Fibroblast of peridontal ligament (primary cell): ENCODE data around the gene ITPR2.
"Not testable (repeated sequence)": the region's sequence is repeated elsewhere in the genome, so short reads cannot be mapped to it uniquely, and the experiment has no call there.

Source experiments
- DNase-seq: peaks from one replicate; pipeline ENCODE4 v3.0.0-alpha.2; 2010; ENCODE audit errors: extremely low read depth

The ITPR2 gene

DNA sequence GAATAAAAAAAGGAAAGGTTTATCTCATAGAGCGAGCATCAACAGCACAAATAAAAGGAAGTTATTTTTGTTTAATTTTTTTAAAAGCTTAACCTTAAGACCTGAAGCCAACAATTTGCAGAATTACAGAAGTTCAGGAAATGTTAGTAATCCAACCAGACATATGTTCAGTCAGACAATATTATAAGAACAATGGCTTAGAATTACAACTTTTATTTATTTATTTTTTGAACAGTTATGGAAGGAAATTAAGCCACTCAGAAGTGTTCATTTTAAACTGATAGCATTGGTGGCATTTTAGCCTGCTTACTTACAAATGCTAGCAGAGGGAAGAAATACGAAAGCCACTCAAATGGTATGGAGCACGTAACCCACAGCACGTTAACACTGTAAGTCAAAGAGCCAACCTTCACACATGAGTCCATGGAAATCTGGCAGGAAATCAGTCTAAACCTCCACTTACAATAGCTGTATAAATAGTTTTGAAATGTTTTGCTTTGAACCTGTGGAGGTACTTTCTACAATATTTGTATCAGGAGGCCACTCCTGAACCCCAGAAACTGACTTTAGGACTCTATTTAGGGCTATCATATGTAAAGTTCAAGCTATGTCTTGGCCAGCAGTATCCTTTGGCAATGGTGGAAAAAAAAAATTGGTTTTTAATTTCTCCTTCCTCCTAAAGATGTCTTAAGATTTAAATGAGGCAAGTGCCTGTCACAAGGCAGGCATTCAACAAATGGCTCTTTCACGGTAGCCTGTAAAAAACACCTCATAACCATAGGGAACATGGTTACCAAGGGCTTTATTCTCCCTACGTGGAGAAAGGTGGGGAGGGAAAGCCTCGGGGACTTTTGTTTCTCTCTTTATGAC lies 102.3 kb downstream of the ITPR2 start:
- no peak for DNase-seq

- not testable (repeated sequence) for DNase-seq
Measured at GRCh38 chr12:26729137-26729671, 103.8 kb downstream of the ITPR2 start.

DNA sequence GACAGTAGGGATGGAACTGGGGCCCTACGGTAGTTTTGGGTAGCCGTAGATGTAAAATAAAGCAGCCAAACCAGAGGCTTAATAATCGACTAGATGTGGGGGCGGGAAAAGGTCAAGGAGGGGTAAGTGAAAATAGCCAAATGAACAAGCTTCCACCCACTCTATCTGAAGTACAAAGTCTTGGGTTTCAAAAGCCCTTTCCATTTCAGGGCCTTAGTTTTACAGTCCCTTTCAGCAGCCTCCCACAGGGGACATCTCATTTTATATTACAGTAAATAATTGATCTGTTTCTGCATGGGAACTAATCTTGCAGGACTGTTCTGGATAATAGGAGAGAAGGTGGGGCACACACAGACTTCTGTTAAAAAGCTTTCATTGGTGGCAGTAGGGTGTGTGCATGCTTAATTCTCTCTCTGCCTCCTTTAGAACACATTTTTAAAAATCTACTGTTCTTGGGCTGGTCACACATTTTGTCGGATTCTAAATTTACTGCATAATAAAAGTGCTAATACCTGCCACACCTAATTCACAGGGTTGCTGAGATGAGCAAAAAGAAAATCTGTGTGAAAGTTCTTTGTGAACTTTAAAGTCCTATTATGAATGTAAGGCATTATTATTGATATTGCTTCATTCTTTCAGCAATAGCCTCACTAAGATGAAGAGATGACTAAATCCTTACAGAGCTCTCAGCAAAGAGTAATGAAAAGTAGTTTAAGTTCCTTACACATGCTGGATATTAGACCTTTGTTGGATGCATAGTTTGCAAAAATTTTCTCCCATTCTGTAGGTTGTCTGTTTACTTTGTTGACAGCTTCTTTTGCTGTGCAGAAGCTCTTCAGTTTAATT lies 104.6 kb downstream of the ITPR2 start:
- no peak for DNase-seq

- no peak for DNase-seq
Measured at GRCh38 chr12:26727482-26728204, 105.4 kb downstream of the ITPR2 start.

GRCh38 chr12:26726956-26727355 lies 106.0 kb downstream of the ITPR2 start:
- DNase-seq: no peak

DNA sequence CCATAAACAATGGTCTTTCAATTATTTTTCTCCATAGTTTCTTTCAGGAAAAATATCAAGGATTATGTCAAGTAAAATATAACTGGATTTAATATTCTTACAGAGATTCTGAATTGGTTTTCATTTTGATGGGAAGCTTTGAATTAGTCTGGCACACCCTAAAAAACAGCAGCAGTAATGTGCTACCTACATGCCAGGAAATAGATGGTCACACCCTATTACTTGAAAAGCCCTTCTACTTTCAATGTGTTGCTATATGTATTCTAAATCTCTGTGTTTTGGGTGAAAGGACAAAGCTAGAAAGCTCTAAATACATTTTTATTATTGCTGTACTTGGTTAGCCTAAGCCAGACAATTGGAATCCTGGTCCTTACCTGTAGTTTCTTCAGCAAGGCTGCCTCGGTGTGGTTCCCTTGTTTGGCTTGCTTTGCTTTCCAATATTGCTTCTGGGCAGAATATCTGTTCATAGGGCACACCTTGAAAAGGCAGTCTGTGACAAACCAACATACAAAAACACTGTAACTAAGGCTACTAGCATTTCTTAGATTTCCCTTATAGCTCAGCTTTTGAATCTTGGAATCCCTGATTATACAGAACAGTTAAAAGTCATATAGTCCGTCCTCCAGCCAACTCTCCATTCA lies 107.6 kb downstream of the ITPR2 start:
- DNase-seq: no peak

DNA sequence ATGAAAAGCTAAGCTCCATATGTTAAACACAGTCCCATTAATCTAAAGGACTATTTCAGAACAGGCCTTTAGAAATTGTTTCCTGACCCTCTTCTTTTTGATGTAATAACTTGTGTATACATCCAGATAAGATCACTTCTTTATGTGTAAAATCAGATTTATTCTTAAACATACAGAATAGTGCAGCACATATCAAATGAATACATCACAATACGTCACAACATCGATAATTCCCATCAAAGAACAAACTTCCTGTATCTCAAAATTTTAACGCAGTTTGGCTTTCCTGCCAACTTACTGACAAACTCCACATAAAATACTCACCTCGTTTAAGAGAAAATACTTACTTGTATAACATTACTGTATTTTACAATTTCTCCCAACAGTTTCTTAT lies 108.7 kb downstream of the ITPR2 start:
- DNase-seq: no peak

- DNase-seq: peak; percentile 12
Measured at GRCh38 chr12:26723379-26724308, 109.3 kb downstream of the ITPR2 start.

DNA sequence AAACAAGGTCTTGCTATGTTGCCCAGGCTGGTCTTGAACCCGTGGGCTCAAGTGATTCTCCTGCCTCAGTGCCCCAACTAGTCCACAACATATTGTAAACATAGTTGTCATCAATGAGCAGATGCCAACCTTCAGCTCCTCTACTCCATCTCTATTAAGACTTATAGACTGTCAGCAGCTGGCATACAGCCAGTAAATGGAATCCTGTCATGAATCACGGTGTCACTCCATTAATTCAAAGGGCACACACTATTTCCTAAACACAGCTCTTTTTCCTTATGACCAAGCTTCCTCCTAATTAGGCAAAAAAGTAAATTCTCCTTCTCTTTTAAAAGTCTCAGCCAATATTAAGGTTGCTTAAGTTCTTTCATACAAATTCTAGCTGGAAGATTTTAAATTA lies 111.2 kb downstream of the ITPR2 start:
- DNase-seq: no peak

DNA sequence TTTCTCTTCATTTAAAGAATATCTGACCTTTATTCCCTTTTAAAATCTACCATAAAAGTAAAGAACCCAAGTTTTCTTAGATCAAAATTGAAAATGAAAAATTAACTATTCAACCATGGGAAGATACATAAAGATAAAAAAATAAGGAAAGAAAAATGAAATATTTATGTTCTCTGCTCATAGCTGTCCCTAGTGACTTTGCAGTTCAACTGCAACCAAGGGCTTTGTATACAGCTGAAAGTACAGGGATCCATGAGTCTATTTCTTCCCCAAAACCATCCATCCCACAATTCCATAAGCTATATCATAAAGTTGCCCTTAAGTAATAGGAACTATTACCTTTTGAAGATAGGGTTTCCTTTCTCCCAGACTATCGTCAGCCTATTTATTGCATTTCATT lies 113.1 kb downstream of the ITPR2 start:
- no peak for DNase-seq

- no peak for DNase-seq
Measured at GRCh38 chr12:26717757-26718156, 115.2 kb downstream of the ITPR2 start.

GRCh38 chr12:26715232-26715631 lies 117.8 kb downstream of the ITPR2 start:
- no peak for DNase-seq

DNA sequence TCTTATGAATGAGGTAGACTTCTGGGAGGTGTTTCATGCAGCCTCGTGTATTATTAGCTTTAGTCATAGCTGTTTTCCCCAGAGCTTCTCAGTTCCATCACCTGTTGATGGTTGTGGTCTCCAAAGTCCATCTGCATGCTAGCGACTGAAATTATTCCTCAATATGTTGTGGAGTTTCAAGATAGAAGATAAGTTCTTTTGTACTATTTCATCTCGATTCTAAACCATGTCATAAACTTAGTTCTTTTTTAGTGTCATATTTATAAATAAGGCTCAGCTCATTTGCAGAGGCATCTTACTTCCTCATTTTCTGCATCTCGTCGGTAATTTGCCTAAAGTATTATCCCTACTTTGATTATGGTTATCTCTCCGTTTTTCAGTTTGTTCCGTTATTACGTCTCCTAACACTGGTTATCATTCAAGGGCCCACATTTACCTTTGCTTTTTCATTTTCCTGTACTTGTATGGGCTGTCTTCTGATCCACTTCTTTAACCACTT lies 119.1 kb downstream of the ITPR2 start:
- no peak for DNase-seq

- no peak for DNase-seq
Measured at GRCh38 chr12:26712892-26713291, 120.1 kb downstream of the ITPR2 start.

DNA sequence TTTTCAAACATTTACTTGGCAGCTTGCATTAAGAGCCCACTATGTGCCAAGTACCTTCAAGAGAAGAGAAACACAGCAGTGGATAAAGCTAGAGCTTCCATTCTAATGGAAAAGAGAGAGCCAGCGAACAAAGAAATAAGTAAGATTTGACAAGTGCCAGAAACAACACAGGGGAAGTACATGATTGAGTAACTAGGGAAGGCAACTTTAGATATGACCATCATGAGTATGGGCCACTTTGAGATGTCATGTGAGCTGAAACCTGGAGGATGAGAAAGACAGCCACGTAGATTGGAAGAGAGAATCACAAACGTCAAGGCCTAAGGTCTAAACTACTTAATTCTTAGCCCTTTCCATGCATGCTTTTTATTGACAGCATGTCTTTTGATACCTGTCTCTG lies 121.4 kb downstream of the ITPR2 start:
- DNase-seq: no peak

DNA sequence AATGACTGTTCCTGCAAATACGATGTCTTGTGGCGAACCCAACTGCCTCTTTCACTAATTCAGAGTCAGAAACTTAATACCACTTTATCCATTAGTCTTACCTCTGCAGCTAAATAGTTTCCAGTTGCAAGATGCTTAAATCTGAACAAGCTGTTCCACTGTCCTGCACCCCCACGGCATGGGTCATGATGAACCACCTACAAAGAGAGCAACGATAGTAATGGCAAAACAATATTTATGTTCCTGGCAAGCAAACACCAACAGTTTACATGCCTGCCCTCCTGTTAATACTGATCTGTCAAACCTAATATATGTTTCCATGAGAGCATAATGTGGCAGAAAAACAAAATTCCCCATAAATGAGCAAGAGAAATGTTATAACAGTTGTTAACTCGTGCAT lies 121.9 kb downstream of the ITPR2 start:
- no peak for DNase-seq

DNA sequence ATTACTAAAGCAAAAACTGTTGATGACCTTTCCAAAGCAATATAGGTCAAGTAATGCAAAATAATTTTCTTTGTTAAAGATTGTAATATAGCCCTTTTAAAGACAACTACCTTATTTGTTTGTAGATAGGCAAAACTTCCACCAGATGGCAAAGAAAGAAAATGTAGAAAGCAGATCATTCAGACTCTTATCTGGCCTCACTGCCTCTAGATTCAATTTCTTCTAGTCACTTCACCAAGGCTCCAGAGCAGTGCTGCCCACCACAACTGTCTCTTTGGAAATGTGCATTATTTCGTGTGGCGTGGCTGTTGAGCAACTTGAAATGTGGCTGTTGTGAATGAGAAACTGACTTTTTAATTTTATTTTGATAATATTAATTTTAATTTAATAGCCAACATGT lies 127.1 kb downstream of the ITPR2 start:
- peak; percentile 22 for DNase-seq

DNA sequence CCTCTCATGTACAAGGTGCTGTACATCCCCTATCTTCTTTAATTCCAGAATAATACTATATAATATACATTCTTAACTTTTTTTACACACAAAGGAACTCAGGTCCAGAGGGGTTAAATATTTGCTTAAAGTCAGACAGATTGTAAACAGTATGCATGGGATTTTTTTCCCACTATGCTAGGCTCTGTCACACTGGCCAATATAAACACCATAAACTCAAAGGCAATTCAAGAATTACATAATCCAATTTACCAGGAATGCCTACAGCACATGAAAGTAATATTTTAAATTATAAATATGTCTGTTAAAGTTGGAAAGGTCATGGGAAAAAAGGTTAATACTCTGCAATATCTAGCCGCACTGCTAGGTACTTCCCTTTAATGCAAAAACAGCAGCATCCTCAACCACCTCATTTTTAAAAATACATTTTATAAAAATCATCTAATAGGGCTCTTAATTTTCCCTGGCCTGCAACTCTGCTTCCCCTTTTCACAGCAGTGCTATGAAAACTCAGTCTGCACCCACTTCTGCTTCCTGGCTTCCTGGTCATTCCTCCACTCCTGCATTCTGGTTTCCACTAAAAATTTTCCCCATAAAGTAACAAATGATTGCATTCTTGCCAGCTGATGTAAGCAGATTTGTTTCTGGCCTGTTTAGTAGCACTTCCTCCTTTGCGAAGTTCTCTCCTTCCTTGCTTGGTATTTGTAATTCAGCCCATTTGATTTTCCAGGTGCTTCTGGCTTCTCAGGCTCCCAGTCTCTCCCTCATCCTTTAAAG lies 128.1 kb downstream of the ITPR2 start:
- peak; percentile 50 for DNase-seq

GRCh38 chr12:26704214-26704613 lies 128.8 kb downstream of the ITPR2 start:
- no peak for DNase-seq
